Putamen (tissue), 1 donor: ENCODE data around the gene DIPK1C.
"Not testable (repeated sequence)": the region's sequence is repeated elsewhere in the genome, so short reads cannot be mapped to it uniquely, and the experiment has no call there.

ENCODE experiments used
- DNase-seq: peaks from one replicate; pipeline ENCODE4 v3.0.0-alpha.2; 2016; ENCODE audit warnings: low spot score

DIPK1C gene

DNA sequence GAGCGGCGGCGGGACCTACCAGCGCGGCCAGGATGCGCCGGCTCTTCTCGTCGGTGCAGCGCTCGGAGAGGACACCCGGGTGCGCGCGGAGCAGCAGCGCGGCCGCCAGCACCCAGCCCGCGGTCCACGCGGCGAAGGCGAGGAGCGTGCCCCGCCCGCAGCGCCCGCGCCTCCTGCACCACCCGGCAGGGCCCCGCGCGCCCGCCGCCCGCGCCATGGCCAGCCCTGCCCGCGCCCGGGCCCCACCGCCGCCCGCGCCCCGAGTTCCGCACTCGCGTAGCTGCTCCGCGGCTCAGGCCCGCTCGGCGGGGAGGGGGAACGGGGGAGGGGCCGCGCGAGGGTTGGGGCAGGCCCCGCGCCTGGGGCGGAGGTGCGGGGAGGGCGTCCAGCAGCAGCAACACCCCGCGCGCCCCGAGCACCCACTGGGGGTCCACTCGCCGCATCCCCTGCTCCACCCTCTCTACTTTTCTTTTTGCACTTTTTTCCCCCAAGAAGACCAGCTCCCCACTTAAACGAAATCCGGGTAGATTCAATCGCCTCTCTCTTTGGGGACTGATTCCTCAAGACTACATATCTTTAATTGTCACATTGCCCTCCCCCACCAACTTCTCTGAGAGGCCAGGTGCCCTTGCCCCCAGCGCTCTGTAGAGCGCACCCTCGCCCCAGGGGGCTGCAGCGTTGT is at the start of gene DIPK1C:
Gene DIPK1C (minus strand): TSS at position 266 of the 682 bp plus-strand sequence. CDS start 49 bp downstream, at position 217.
- DNase-seq = peak; percentile 83

GRCh38 chr18:74506448-74507084 is 49.5 kb upstream of the DIPK1C start:
- no peak for DNase-seq

- no peak for DNase-seq
Measured at GRCh38 chr18:74505776-74506175, 48.7 kb upstream of the DIPK1C start.

DNA sequence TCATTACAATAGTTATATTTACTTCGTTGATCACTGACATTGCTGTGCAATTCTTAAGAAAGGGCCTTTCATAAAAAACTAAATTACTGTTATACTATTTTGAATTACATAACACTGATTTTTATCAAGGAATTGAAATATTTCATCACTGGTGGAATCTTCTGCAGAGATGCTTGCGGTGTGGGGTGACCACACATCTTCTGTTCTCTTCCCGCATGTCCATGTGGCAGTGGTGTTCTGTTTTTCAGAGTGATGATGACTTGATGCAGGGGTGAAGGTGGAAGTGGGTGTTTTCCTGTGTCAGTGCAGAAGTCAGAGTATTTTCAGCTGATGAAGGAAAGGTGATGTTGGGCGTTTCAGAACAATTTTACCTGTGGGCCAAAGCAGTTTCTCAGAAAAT is 46.0 kb upstream of the DIPK1C start:
- no peak for DNase-seq

DNA sequence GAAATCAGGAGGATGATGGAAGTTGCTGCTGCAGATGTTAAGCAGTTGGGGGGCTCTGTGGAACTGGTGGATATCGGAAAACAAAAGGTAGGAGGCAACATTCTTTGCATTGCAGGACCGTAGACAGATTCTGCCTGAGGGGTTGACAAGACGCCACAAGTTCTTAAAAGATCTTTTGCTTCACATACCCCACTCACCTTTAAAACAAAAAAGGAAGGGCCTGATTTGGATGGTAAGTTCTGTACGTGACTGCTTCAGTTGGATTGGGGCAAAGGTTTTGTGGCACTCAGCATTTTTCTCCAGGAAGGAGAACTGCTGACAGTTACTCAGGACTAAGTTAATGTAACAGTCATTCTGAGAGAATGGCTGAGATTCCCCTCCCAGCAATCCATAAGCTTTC is 44.3 kb upstream of the DIPK1C start:
- DNase-seq = no peak

GRCh38 chr18:74500774-74501173 is 43.7 kb upstream of the DIPK1C start:
- DNase-seq = not testable (repeated sequence)

DNA sequence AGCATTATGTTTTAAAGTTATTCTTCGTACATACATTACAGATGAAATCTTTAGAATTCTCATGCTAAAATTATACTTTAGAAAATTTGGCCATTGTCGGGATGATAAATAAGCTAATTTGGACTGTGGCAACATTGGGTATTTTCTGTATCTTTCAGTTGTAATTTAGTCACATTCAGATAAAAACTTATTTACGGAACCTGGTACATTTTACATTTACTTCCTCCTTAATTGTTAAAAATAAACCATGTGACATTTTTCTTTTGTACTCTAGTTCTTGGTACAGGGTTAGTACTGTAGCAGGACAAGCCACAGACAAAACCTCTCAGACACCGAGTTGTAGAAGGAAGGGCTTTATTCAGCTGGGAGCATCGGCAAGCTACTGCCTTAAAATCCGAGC is 43.3 kb upstream of the DIPK1C start:
- no peak for DNase-seq

GRCh38 chr18:74499633-74500032 is 42.5 kb upstream of the DIPK1C start:
- peak; percentile 59 for DNase-seq

DNA sequence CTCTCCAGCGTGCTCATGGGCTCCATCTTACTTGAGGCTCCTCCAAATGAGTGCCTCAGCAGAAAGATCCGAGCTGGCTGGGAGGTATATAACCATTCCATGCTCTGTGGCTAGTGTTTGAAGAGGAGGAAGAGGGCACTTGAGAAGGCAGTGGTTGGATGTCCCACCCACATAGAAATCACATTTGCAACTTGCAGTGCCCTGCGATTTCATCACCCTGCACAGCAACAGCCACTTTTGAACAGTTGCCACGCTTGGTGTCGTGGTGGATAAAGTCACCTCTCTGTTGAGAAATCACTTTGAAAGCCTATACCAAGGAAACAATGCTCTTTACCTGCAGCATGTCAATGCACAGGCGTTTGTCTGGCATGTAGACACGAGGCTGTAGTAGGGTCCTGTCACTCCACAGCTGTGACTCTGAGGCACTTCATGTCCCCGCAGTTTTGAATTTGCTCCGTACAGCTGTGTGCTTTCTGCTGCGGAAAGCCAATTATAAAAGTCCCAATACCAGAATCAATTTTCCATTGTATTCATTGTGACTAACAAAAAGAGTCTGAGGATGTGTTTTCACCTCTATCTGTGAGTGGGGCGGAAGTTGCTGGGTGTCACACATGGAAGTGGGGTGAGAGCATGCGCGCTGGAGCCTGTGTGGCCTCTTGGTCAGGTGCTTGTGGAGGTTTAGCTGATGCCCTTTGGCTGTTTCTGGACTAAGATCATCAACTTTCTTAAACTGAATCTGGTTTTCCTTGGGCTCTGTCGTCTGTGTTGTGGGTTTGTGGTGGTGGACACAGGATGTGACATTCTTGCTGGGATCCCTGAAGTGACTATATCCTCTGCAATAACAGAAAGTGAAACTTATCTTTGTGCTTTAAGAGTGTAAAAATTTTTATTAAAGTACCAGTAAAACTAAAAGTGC is 41.9 kb upstream of the DIPK1C start:
- peak; percentile 38 for DNase-seq

DNA sequence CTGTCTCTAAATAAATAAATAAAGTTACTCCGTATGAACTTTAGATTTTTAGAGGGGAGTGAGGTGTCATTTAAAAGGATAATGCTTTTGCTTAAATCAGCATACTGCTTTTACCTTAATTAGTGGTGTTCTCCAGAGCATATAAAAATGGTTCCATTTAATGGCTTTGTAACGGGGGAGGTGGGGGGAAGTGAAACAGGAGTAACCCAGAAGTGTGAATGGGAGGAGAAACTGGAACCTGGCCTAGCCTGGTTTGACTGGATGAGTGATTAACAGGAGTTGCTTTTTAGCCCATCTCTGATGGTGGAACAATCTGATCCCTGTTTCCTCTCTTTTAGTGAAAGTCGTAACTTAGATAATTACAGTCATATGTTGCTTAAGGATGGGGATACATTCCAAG is 40.7 kb upstream of the DIPK1C start:
- no peak for DNase-seq

- no peak for DNase-seq
Measured at GRCh38 chr18:74497324-74497676, 40.2 kb upstream of the DIPK1C start.

DNA sequence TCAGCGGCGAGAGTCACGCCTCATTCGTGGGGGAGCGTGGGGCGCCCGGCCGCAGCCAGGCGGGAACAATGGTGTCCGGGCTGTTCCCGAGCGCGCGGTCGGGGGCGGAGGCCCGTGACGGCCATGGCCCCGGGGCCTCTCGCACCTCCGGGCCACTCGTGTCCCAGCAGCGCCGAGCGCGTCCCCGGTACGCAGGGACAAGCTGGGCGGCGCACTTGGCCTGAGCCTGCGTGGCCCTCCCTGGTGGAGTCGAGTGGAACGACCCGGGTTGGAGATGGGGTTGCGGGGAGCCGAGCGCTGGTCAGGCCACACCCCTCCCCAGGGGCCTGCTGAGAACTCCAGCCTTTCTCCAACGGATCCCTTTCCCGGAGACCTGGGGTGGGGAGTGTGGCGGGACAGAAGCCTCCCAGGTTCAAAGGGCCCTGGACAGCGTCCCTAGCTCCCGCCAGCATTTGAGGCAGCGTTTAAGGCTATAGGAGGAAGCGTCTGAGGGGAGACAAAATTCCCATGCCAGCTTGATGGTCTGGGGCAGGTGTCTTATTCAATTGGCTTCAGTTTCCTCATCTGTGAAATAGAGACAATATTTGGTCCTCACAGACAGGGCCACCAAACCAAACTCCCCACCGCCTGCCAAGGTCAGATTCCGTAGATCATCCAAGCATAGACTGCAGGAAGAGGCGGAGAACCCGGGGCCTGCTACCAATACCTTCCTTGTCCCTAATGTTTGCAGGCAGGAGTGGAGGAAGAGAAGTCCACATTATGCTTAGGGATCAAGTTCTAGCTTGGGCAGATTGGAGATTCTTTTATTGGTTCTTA is 39.6 kb upstream of the DIPK1C start:
- DNase-seq = no peak

- DNase-seq = peak; percentile 99
Measured at GRCh38 chr18:74495581-74496507, 38.7 kb upstream of the DIPK1C start, which contains the start of gene CNDP2. Gene CNDP2 (plus strand): TSS chr18:74496363. CDS start chr18:74499974, 3,611 bp downstream.

- DNase-seq = no peak
Measured at GRCh38 chr18:74494514-74494913, 37.4 kb upstream of the DIPK1C start.

- DNase-seq = peak; percentile 64
Measured at GRCh38 chr18:74493689-74494088, 36.6 kb upstream of the DIPK1C start.

DNA sequence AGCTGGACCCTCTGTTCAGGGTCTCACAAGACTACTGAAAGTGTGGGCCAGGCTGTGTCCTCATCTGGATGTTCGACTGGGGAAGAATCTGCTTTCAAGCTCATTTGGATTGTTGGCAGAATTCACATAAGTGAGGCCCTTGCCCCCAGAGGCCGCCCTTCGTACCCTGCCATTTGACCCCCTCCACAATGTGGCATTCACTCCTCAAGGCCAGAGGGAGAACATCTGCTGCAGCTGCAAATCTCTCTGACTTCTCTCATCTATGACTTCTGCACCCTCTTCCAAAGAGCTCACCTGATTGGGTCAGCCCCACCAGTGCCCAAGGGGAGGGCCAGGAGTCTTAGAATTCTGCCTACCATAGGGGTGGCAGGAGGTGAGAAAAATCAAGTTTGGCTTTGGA is 35.2 kb upstream of the DIPK1C start:
- no peak for DNase-seq

DNA sequence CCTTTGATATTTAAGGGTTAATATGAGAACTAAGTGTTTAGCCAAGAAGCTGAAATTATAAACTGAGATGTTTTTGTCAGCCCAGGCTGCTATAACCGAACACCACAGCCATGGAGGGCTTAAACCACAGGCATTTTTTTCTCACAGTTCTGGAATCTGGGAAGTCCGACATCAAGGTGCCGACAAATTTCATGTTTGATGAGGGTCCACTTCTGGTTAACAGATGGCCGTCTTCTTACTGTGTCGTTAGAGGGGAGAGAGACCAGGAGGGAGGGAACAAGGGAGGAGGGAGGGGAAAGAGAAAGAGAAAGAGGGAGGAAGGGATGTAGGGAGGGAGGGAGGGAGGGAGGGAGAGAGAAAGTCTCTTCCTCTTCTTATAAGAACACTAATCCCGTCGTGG is 32.6 kb upstream of the DIPK1C start:
- DNase-seq = no peak

DNA sequence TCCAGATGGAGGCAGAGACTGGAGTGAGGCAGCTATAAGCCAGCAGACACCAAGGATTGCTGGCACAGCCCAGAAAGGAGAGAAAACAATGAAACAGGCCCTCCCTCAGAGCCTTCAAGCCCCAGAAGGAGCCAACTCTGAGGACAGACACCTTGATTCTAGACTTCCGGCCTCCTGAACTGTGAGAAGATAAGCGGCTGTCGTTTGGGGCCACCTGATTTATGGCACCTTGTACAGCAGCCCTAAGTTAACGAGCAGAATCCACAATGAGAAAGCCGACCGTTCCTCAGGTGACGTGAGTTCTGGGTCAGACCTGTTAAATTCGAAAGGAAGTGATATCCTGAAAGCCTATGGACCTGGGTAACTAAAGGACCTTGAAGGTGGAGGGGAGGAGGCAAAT is 31.8 kb upstream of the DIPK1C start:
- no peak for DNase-seq

DNA sequence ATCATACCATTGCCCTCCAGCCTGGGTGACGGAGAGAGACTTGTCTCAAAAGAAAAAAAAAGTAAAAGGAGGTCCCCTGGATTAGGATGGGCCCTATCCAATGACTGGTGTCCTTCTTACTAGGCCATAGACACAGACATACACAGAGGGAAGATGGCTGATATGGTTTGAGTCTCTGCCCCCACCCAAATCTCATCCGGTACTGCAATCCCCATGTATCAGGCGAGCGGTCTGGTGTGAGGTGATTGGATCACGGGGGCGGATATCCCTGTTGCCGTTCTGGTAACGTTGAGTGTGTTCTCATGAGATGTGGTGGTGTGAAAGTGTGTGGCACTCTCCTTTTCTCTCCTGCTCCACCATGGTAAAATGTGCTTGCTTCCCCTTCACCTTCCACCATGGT is 31.2 kb upstream of the DIPK1C start:
- DNase-seq = no peak

DNA sequence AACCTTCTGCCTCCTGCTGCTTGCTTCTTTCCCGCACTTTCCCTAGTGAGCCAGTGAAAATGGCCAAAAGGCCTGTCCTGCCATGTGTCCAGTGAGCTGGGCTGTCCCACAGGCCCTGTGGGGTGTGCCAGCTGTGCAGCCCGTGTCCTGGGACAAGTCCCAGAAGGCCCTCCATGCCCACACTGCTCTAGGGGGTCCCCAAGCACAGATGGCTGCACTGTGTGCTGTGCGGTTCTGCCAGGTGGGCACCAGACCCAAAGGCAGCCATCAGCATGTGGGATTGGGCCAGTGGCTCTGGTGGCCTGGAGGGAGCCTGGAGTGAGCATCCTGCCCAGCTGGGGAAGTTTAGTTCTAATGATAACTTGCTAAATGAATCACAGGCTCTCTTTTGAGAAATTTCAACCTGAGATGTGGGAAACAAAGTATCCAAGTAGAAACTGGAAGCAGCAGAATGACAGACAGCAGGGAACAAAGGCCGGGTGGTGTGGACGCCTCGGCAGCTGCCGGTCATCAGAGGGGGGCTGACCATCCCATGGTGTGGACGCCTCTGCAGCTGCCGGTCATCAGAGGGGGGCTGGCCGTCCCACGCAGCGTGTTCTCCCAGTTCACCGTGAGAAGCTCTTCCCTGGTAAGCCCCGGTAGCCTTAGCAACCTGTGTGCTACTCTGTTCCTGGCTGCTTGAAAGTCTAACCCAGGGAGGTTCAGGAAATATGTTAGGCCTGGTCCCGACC is 29.2 kb upstream of the DIPK1C start:
- DNase-seq = no peak
